HepG2 (cell line): Measurements from ENCODE around the gene SEMA3G. TPM values are rescaled to one million over a fixed set of nuclear protein-coding genes. Genes with fewer than 3 reads are reported as not detected.

Source experiments
- ETV5 ChIP-seq: IDR thresholded peaks from 2 replicates; pipeline ENCODE4 v1.6.1; 2018; ENCODE audit warnings: missing biosample characterization, missing genetic modification reagents, inconsistent platforms, borderline replicate concordance
- MAFF ChIP-seq: IDR thresholded peaks from 2 replicates; pipeline ENCODE4 v1.6.1; 2011; ENCODE audit warnings: low read depth, low read length, improper control_type of control experiment
- POLR2AphosphoS5 ChIP-seq: IDR thresholded peaks from 2 replicates; pipeline ENCODE4 v1.6.1; 2012; ENCODE audit warnings: low read depth, low read length
- XBP1 ChIP-seq: sonication (generic); formaldehyde crosslinking; IDR thresholded peaks from 2 replicates; pipeline ENCODE4 v1.5.0; 2020; ENCODE audit warnings: missing genetic modification reagents
- ZNF547 ChIP-seq: sonication (generic); formaldehyde crosslinking; IDR thresholded peaks from 2 replicates; pipeline ENCODE4 v1.5.1; 2020; ENCODE audit warnings: mild to moderate bottlenecking, missing genetic modification reagents
- polyA plus RNA-seq, 8 experiments: library from polyadenylated mRNA; depleted of rRNA in 3 of 8; stranded (reverse) in 7 of 8; unstranded in 1 of 8; fragments of >200 nt; fragmentation: Illumina TruSeq in 4 of 8; extraction: Trizol in 4 of 8; gene quantifications; 2 replicates each; pipeline versions ENCODE4 v1.2.1 to v1.2.3, GENCODE V29; 2011 to 2016; ENCODE audit warnings: low read depth in 4 of 8, missing spikeins in 1 of 8, mixed read lengths in 1 of 8; ENCODE audit not compliant: insufficient read depth in 1 of 8
- total RNA-seq, 5 experiments: library from RNA; depleted of rRNA; stranded (reverse); fragments of >200 nt; fragmentation: Illumina TruSeq; extraction: Trizol; gene quantifications; 2 replicates each; pipeline ENCODE4 v1.2.3, GENCODE V29; 2016; ENCODE audit warnings: low read depth in 1 of 5
- TF ChIP-seq, protein P1 (sequence below): sonication (generic); formaldehyde crosslinking; IDR thresholded peaks from 2 replicates; pipeline ENCODE4 v1.4.0; 2020; ENCODE audit warnings: missing genetic modification reagents
- TF ChIP-seq, protein P2 (sequence below): sonication (generic); formaldehyde crosslinking; IDR thresholded peaks from 2 replicates; pipeline ENCODE4 v1.4.0; 2020; ENCODE audit warnings: mild to moderate bottlenecking, missing genetic modification reagents
- TF ChIP-seq, protein P3 (sequence below): sonication (generic); formaldehyde crosslinking; IDR thresholded peaks from 2 replicates; pipeline ENCODE4 v1.9.0; 2022; ENCODE audit warnings: low read depth, missing genetic modification reagents
- TF ChIP-seq, protein P4 (sequence below): sonication (generic); formaldehyde crosslinking; IDR thresholded peaks from 2 replicates; pipeline ENCODE4 v1.4.0; 2020; ENCODE audit warnings: missing genetic modification reagents
- TF ChIP-seq, protein P5 (sequence below): IDR thresholded peaks from 2 replicates; pipeline ENCODE4 v1.6.1; 2016; ENCODE audit warnings: low read depth, missing genetic modification reagents, missing compliant biosample characterization

SEMA3G gene
- total and polyA plus RNA-seq, 2 of the 13 experiments (the other 11 are each of a cell fraction or from before 2014, with no cell fraction given), result 6.1 to 8.3 TPM

DNA sequence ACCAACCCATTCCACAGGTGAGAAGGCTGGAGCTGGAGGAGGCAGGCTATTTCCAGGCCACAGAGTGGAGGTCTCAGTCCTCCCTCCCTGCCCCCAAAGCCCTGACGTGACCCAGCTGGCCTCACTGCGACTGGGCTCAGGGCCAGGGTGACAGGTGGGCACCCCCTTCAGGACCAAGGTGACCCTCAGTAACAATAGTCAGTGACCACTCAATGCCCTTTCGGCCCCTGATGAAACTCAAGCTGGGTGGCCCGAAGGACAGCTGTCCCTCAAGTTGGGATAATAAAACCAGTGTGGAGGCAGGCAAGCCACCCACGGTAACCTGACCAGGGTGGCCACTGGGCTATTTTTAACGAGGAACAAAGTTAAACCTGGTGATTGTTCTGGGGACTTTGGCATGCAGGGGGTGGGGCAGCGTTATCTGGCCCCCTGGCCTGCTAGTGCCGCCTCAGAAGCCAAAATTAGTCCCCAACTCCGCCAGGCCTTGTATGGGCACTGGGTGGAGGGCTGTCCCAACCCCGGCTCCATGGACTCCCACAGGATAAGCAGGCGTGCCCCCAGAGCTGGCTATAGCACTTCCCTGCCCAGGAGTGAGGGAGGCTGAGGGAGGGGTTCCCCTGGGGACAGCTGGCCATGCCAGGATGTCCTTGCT is 7.8 kb upstream of the SEMA3G start (continued):
- TF ChIP-seq, protein P1, sequence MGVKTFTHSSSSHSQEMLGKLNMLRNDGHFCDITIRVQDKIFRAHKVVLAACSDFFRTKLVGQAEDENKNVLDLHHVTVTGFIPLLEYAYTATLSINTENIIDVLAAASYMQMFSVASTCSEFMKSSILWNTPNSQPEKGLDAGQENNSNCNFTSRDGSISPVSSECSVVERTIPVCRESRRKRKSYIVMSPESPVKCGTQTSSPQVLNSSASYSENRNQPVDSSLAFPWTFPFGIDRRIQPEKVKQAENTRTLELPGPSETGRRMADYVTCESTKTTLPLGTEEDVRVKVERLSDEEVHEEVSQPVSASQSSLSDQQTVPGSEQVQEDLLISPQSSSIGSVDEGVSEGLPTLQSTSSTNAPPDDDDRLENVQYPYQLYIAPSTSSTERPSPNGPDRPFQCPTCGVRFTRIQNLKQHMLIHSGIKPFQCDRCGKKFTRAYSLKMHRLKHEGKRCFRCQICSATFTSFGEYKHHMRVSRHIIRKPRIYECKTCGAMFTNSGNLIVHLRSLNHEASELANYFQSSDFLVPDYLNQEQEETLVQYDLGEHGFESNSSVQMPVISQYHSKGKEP (CRISPR knock-in tag), result no peak
- TF ChIP-seq, protein P2, sequence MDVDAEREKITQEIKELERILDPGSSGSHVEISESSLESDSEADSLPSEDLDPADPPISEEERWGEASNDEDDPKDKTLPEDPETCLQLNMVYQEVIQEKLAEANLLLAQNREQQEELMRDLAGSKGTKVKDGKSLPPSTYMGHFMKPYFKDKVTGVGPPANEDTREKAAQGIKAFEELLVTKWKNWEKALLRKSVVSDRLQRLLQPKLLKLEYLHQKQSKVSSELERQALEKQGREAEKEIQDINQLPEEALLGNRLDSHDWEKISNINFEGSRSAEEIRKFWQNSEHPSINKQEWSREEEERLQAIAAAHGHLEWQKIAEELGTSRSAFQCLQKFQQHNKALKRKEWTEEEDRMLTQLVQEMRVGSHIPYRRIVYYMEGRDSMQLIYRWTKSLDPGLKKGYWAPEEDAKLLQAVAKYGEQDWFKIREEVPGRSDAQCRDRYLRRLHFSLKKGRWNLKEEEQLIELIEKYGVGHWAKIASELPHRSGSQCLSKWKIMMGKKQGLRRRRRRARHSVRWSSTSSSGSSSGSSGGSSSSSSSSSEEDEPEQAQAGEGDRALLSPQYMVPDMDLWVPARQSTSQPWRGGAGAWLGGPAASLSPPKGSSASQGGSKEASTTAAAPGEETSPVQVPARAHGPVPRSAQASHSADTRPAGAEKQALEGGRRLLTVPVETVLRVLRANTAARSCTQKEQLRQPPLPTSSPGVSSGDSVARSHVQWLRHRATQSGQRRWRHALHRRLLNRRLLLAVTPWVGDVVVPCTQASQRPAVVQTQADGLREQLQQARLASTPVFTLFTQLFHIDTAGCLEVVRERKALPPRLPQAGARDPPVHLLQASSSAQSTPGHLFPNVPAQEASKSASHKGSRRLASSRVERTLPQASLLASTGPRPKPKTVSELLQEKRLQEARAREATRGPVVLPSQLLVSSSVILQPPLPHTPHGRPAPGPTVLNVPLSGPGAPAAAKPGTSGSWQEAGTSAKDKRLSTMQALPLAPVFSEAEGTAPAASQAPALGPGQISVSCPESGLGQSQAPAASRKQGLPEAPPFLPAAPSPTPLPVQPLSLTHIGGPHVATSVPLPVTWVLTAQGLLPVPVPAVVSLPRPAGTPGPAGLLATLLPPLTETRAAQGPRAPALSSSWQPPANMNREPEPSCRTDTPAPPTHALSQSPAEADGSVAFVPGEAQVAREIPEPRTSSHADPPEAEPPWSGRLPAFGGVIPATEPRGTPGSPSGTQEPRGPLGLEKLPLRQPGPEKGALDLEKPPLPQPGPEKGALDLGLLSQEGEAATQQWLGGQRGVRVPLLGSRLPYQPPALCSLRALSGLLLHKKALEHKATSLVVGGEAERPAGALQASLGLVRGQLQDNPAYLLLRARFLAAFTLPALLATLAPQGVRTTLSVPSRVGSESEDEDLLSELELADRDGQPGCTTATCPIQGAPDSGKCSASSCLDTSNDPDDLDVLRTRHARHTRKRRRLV, result no peak
- TF ChIP-seq, protein P3, sequence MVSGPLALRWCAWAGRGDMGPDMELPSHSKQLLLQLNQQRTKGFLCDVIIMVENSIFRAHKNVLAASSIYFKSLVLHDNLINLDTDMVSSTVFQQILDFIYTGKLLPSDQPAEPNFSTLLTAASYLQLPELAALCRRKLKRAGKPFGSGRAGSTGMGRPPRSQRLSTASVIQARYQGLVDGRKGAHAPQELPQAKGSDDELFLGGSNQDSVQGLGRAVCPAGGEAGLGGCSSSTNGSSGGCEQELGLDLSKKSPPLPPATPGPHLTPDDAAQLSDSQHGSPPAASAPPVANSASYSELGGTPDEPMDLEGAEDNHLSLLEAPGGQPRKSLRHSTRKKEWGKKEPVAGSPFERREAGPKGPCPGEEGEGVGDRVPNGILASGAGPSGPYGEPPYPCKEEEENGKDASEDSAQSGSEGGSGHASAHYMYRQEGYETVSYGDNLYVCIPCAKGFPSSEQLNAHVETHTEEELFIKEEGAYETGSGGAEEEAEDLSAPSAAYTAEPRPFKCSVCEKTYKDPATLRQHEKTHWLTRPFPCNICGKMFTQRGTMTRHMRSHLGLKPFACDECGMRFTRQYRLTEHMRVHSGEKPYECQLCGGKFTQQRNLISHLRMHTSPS, result 0 out of 2 replicates have a peak, but pooled peaks have one; percentile 20
- TF ChIP-seq ZNF547 (CRISPR knock-in tag) (no peak), XBP1 (CRISPR knock-in tag) (no peak), POLR2AphosphoS5 (no peak), MAFF (no peak), ETV5 (CRISPR knock-in tag) (no peak)
- TF ChIP-seq, protein P4, sequence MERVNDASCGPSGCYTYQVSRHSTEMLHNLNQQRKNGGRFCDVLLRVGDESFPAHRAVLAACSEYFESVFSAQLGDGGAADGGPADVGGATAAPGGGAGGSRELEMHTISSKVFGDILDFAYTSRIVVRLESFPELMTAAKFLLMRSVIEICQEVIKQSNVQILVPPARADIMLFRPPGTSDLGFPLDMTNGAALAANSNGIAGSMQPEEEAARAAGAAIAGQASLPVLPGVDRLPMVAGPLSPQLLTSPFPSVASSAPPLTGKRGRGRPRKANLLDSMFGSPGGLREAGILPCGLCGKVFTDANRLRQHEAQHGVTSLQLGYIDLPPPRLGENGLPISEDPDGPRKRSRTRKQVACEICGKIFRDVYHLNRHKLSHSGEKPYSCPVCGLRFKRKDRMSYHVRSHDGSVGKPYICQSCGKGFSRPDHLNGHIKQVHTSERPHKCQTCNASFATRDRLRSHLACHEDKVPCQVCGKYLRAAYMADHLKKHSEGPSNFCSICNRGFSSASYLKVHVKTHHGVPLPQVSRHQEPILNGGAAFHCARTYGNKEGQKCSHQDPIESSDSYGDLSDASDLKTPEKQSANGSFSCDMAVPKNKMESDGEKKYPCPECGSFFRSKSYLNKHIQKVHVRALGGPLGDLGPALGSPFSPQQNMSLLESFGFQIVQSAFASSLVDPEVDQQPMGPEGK, result peak; percentile 69
- TF ChIP-seq, protein P5, sequence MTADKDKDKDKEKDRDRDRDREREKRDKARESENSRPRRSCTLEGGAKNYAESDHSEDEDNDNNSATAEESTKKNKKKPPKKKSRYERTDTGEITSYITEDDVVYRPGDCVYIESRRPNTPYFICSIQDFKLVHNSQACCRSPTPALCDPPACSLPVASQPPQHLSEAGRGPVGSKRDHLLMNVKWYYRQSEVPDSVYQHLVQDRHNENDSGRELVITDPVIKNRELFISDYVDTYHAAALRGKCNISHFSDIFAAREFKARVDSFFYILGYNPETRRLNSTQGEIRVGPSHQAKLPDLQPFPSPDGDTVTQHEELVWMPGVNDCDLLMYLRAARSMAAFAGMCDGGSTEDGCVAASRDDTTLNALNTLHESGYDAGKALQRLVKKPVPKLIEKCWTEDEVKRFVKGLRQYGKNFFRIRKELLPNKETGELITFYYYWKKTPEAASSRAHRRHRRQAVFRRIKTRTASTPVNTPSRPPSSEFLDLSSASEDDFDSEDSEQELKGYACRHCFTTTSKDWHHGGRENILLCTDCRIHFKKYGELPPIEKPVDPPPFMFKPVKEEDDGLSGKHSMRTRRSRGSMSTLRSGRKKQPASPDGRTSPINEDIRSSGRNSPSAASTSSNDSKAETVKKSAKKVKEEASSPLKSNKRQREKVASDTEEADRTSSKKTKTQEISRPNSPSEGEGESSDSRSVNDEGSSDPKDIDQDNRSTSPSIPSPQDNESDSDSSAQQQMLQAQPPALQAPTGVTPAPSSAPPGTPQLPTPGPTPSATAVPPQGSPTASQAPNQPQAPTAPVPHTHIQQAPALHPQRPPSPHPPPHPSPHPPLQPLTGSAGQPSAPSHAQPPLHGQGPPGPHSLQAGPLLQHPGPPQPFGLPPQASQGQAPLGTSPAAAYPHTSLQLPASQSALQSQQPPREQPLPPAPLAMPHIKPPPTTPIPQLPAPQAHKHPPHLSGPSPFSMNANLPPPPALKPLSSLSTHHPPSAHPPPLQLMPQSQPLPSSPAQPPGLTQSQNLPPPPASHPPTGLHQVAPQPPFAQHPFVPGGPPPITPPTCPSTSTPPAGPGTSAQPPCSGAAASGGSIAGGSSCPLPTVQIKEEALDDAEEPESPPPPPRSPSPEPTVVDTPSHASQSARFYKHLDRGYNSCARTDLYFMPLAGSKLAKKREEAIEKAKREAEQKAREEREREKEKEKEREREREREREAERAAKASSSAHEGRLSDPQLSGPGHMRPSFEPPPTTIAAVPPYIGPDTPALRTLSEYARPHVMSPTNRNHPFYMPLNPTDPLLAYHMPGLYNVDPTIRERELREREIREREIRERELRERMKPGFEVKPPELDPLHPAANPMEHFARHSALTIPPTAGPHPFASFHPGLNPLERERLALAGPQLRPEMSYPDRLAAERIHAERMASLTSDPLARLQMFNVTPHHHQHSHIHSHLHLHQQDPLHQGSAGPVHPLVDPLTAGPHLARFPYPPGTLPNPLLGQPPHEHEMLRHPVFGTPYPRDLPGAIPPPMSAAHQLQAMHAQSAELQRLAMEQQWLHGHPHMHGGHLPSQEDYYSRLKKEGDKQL (CRISPR knock-in tag), result no peak
